ENCODE data around the gene ASGR1.
"Not testable (repeated sequence)": the region's sequence is repeated elsewhere in the genome, so short reads cannot be mapped to it uniquely, and the experiment has no call there.

ASGR1 gene

GRCh38 chr17:7191069-7191468, 11.9 kb upstream of the ASGR1 start:
- DNase-seq (ENCODE audit: low read depth) = no peak

GRCh38 chr17:7190276-7190917, 11.2 kb upstream of the ASGR1 start:
- DNase-seq (ENCODE audit: low read depth) = no peak

- no peak for DNase-seq (ENCODE audit: low read depth)
Observed at GRCh38 chr17:7186241-7186640, 7.1 kb upstream of the ASGR1 start.

GRCh38 chr17:7184647-7185046, 5.5 kb upstream of the ASGR1 start:
- no peak for DNase-seq (ENCODE audit: low read depth)

GRCh38 chr17:7184091-7184488, 4.9 kb upstream of the ASGR1 start:
- DNase-seq (ENCODE audit: low read depth) = no peak

- DNase-seq (ENCODE audit: low read depth) = no peak
Observed at GRCh38 chr17:7183433-7184090, 4.4 kb upstream of the ASGR1 start.

- not testable (repeated sequence) for DNase-seq (ENCODE audit: low read depth)
Observed at GRCh38 chr17:7182101-7182500, 2.9 kb upstream of the ASGR1 start.

GRCh38 chr17:7178973-7179316, 225 bp downstream of the ASGR1 start:
- no peak for DNase-seq (ENCODE audit: low read depth)

- DNase-seq (ENCODE audit: low read depth) = no peak
Observed at GRCh38 chr17:7177954-7178477, 1.2 kb downstream of the ASGR1 start.

- DNase-seq (ENCODE audit: low read depth) = peak; percentile 36
Observed at GRCh38 chr17:7177191-7177953, 1.8 kb downstream of the ASGR1 start.

- no peak for DNase-seq (ENCODE audit: low read depth)
Observed at GRCh38 chr17:7176841-7177190, 2.4 kb downstream of the ASGR1 start.

- DNase-seq (ENCODE audit: low read depth) = no peak
Observed at GRCh38 chr17:7176107-7176840, 2.9 kb downstream of the ASGR1 start.

GRCh38 chr17:7175330-7175733, 3.8 kb downstream of the ASGR1 start:
- DNase-seq (ENCODE audit: low read depth) = no peak

- no peak for DNase-seq (ENCODE audit: low read depth)
Observed at GRCh38 chr17:7174603-7175326, 4.4 kb downstream of the ASGR1 start.

GRCh38 chr17:7173687-7174602, 5.2 kb downstream of the ASGR1 start:
- DNase-seq (ENCODE audit: low read depth) = peak; percentile 16

GRCh38 chr17:7172522-7173191, 6.5 kb downstream of the ASGR1 start:
- not testable (repeated sequence) for DNase-seq (ENCODE audit: low read depth)

- not testable (repeated sequence) for DNase-seq (ENCODE audit: low read depth)
Observed at GRCh38 chr17:7169565-7169908, 9.6 kb downstream of the ASGR1 start.

- not testable (repeated sequence) for DNase-seq (ENCODE audit: low read depth)
Observed at GRCh38 chr17:7168841-7169564, 10.2 kb downstream of the ASGR1 start.

GRCh38 chr17:7167832-7168231, 11.3 kb downstream of the ASGR1 start:
- no peak for DNase-seq (ENCODE audit: low read depth)

- no peak for DNase-seq (ENCODE audit: low read depth)
Observed at GRCh38 chr17:7166873-7167272, 12.3 kb downstream of the ASGR1 start.
